Measurements from ENCODE around the gene RNF25.

Gene RNF25

DNA sequence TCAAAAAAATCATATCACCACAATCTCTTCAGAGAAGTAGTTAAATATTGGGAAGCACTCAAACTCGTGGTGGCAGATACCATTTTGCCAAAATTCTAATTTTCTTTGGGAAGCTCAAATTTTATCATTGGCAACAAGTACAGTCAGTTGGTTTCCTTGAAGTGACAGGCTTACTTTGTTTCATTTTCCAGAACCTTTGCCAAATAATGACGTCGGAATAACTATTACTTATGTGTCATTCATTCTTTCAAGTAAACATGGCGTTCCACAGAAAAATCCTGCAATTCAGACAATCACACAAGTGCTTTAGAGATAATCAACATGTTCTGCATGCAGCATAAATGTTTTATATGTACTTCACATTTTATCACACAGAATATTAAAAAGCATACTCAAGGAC lies 44.3 kb upstream of the RNF25 start:
- Histone ChIP-seq H3K4me3 (ENCODE audit: low read length) (no peak overlapping the region), H3K9me3 (ENCODE audit: control insufficient read depth, insufficient read depth, low read length) (no peaks in the 10 kb centered on the region), H3K36me3 (ENCODE audit: control insufficient read depth, low read length) (peaks cover 48% of the 10 kb centered on the region), H3K4me1 (ENCODE audit: control insufficient read depth, low read length) (peaks cover 29% of the 10 kb centered on the region), H3K9me2 (replicated peaks; ENCODE audit: control insufficient read depth, low read length) (no peaks in the 10 kb centered on the region), H3K79me2 (ENCODE audit: control insufficient read depth, low read length) (peaks cover 86% of the 10 kb centered on the region), H3K4me2 (ENCODE audit: low read length) (no peak overlapping the region), H4K20me1 (ENCODE audit: control insufficient read depth, insufficient read depth, low read depth, low read length) (peaks cover 12% of the 10 kb centered on the region; the same call in 1 of the 2 replicates), H3K27me3 (ENCODE audit: control insufficient read depth, low read length) (no peaks in the 10 kb centered on the region), H3K27ac (ENCODE audit: low read depth, low read length) (no peak overlapping the region), H3F3A (ENCODE audit: control insufficient read depth, insufficient read depth) (no peaks in the 10 kb centered on the region)
- no peak for TF ChIP-seq EZH2phosphoT487 (IDR thresholded peaks at IDR 0.05; ENCODE audit: borderline replicate concordance, low read length)
- TF ChIP-seq, protein P1, sequence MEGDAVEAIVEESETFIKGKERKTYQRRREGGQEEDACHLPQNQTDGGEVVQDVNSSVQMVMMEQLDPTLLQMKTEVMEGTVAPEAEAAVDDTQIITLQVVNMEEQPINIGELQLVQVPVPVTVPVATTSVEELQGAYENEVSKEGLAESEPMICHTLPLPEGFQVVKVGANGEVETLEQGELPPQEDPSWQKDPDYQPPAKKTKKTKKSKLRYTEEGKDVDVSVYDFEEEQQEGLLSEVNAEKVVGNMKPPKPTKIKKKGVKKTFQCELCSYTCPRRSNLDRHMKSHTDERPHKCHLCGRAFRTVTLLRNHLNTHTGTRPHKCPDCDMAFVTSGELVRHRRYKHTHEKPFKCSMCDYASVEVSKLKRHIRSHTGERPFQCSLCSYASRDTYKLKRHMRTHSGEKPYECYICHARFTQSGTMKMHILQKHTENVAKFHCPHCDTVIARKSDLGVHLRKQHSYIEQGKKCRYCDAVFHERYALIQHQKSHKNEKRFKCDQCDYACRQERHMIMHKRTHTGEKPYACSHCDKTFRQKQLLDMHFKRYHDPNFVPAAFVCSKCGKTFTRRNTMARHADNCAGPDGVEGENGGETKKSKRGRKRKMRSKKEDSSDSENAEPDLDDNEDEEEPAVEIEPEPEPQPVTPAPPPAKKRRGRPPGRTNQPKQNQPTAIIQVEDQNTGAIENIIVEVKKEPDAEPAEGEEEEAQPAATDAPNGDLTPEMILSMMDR (IDR thresholded peaks at IDR 0.05; ENCODE audit: low read depth, low read length, poor library complexity, severe bottlenecking), result no peak

DNA sequence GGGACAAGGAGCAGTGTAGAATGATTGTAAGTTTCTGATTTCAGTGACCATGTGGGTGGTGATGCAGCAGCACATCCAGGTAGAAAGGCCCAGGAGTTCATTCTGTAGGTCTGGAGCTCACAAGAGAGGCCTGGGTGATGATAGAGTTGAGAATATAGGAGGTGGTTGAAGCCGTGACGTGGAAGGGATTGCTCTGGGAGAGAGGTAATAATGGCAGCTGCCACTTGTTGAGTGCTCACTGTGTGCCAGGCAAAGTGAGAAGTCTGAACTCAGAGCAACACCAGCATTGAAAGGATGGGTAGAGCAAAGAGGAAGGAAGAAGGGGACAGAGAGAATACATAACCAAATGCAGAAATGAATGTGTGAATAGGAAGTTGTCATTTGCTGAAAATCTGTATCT lies 42.1 kb upstream of the RNF25 start:
- peaks cover 29% of the 10 kb centered on the region for H3K4me1 ChIP-seq (ENCODE audit: control insufficient read depth, low read length)
- H3K9me3 ChIP-seq (ENCODE audit: control insufficient read depth, insufficient read depth, low read length), result no peaks in the 10 kb centered on the region
- H4K20me1 ChIP-seq (ENCODE audit: control insufficient read depth, insufficient read depth, low read depth, low read length), result peaks cover 12% of the 10 kb centered on the region; the same call in 1 of the 2 replicates
- no peaks in the 10 kb centered on the region for H3K9me2 ChIP-seq (replicated peaks; ENCODE audit: control insufficient read depth, low read length)
- no peak overlapping the region for H3K27ac ChIP-seq (ENCODE audit: low read depth, low read length)
- H3K4me3 ChIP-seq (ENCODE audit: low read length), result no peak overlapping the region
- peaks cover 40% of the 10 kb centered on the region for H3K36me3 ChIP-seq (ENCODE audit: control insufficient read depth, low read length)
- H3K27me3 ChIP-seq (ENCODE audit: control insufficient read depth, low read length), result no peaks in the 10 kb centered on the region
- H3F3A ChIP-seq (ENCODE audit: control insufficient read depth, insufficient read depth), result no peaks in the 10 kb centered on the region
- H3K79me2 ChIP-seq (ENCODE audit: control insufficient read depth, low read length), result peaks cover 68% of the 10 kb centered on the region
- peak overlapping the region; percentile 91; the same call in 1 of the 2 replicates for H3K4me2 ChIP-seq (ENCODE audit: low read length)
- TF ChIP-seq, protein P1 (IDR thresholded peaks at IDR 0.05; ENCODE audit: low read depth, low read length, poor library complexity, severe bottlenecking), result no peak
- no peak for TF ChIP-seq EZH2phosphoT487 (IDR thresholded peaks at IDR 0.05; ENCODE audit: borderline replicate concordance, low read length)

DNA sequence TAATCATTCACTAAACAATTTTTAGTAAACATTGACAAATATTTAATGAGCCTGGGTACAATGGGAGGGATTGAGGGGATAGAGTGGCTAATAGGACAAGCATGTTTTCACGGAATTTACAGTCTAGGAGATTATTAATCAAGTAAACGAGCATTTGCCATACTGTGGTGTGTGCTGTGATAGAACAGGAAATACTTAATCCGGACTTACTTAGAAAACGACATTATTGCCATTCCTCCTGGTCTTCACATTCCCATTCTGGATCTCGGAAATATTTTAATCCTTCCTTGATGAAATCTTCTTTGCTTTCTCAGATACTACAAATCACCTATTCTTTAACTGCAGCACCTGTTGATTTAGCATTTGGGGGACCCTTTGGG lies 39.7 kb upstream of the RNF25 start:
- TF ChIP-seq EZH2phosphoT487 (IDR thresholded peaks at IDR 0.05; ENCODE audit: borderline replicate concordance, low read length), result no peak
- TF ChIP-seq, protein P1 (IDR thresholded peaks at IDR 0.05; ENCODE audit: low read depth, low read length, poor library complexity, severe bottlenecking), result no peak
- Histone ChIP-seq H3K27ac (ENCODE audit: low read depth, low read length) (peak overlapping the region; percentile 53), H3K79me2 (ENCODE audit: control insufficient read depth, low read length) (peaks cover 52% of the 10 kb centered on the region)

More for the DNA sequence above, 39.7 kb upstream of the RNF25 start:
- Histone ChIP-seq H3K9me3 (ENCODE audit: control insufficient read depth, insufficient read depth, low read length) (no peaks in the 10 kb centered on the region), H3K36me3 (ENCODE audit: control insufficient read depth, low read length) (peaks cover 28% of the 10 kb centered on the region), H3K4me3 (ENCODE audit: low read length) (peak overlapping the region; percentile 92), H3F3A (ENCODE audit: control insufficient read depth, insufficient read depth) (no peaks in the 10 kb centered on the region), H3K4me2 (ENCODE audit: low read length) (peak overlapping the region; percentile 91), H3K9me2 (replicated peaks; ENCODE audit: control insufficient read depth, low read length) (no peaks in the 10 kb centered on the region), H3K4me1 (ENCODE audit: control insufficient read depth, low read length) (peaks cover 32% of the 10 kb centered on the region), H4K20me1 (ENCODE audit: control insufficient read depth, insufficient read depth, low read depth, low read length) (peaks cover 12% of the 10 kb centered on the region; the same call in 1 of the 2 replicates), H3K27me3 (ENCODE audit: control insufficient read depth, low read length) (0 out of 2 replicates have a peak, but pooled peaks cover 3% of the 10 kb centered on the region)
